PFSK-1 (cell line): ENCODE results near the gene SGPP1.

Source experiments
- FOXP2 ChIP-seq: optimal IDR thresholded peaks from 2 replicates; pipeline ENCODE3; 2011; ENCODE audit warnings: borderline replicate concordance, control low read depth, inconsistent platforms; ENCODE audit not compliant: insufficient read depth; ENCODE audit errors: extremely low read length, extremely low read depth
- POLR2AphosphoS5 ChIP-seq: IDR thresholded peaks from 2 replicates; pipeline ENCODE4 v1.6.1; 2012; ENCODE audit warnings: low read depth, mild to moderate bottlenecking, control low read depth, low read length, moderate library complexity
- SIN3A ChIP-seq: IDR thresholded peaks from 2 replicates; pipeline ENCODE4 v1.6.1; 2012; ENCODE audit warnings: mild to moderate bottlenecking, low read length, moderate library complexity, borderline replicate concordance; ENCODE audit not compliant: insufficient read depth
- TAF1 ChIP-seq: IDR thresholded peaks from 2 replicates; pipeline ENCODE4 v1.6.1; 2012; ENCODE audit warnings: low read length, control low read depth, borderline replicate concordance; ENCODE audit not compliant: insufficient read depth
- TF ChIP-seq, protein P1 (sequence below), 2 experiments: IDR thresholded peaks; 2 replicates each; pipeline versions ENCODE4 v1.6.1 to v1.8.0; 2011 to 2012; ENCODE audit warnings: low read depth in 2 of 2, low read length in 2 of 2, control low read depth in 1 of 2, inconsistent platforms in 1 of 2, mild to moderate bottlenecking in 1 of 2, moderate library complexity in 1 of 2; ENCODE audit not compliant: insufficient read depth in 1 of 2

DNA sequence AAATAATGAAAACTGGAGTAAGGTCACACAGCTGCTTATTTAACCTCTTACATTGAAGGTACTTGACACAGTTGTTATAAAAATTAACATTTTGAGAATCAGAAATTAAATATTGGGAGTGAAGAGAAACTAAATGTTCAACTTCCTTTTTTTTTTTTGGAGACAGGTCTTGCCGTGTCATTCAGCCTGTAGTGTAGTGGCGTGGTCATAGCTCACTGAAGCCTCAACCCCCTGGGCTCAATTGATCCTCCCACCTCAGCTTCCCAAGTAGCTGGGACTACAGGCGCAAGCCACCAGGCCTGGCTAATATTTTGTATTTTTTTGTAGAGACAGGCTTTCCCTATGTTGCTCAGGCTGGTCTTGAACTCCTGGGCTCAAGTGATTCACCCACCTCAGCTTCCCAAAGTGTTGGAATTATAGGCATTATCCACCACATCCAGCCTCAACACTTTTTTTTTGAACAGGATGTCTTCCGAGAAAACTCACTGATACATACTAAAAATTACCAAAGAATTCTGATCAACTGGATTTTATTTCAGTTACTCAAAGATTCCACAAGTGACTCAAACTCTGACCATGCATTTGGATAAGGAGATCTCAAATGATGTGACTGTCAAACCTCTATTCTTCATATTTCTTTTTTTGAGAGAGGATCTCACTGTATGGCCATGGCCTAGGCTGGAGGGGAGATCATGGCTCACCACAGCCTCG is 35.4 kb downstream of the SGPP1 start:
- no peak for TF ChIP-seq POLR2AphosphoS5
- no peak for TF ChIP-seq TAF1
- TF ChIP-seq, protein P1, sequence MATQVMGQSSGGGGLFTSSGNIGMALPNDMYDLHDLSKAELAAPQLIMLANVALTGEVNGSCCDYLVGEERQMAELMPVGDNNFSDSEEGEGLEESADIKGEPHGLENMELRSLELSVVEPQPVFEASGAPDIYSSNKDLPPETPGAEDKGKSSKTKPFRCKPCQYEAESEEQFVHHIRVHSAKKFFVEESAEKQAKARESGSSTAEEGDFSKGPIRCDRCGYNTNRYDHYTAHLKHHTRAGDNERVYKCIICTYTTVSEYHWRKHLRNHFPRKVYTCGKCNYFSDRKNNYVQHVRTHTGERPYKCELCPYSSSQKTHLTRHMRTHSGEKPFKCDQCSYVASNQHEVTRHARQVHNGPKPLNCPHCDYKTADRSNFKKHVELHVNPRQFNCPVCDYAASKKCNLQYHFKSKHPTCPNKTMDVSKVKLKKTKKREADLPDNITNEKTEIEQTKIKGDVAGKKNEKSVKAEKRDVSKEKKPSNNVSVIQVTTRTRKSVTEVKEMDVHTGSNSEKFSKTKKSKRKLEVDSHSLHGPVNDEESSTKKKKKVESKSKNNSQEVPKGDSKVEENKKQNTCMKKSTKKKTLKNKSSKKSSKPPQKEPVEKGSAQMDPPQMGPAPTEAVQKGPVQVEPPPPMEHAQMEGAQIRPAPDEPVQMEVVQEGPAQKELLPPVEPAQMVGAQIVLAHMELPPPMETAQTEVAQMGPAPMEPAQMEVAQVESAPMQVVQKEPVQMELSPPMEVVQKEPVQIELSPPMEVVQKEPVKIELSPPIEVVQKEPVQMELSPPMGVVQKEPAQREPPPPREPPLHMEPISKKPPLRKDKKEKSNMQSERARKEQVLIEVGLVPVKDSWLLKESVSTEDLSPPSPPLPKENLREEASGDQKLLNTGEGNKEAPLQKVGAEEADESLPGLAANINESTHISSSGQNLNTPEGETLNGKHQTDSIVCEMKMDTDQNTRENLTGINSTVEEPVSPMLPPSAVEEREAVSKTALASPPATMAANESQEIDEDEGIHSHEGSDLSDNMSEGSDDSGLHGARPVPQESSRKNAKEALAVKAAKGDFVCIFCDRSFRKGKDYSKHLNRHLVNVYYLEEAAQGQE (IDR thresholded peaks at IDR 0.05; ENCODE audit: insufficient read depth in 1 of 2, low read depth in 2 of 2, low read length in 2 of 2) = no peak
- TF ChIP-seq FOXP2 = no peak
- no peak for TF ChIP-seq SIN3A
